Neuronal stem cell (in vitro differentiated cells): ENCODE results near the gene GTF2I.
A peak's percentile ranks its signal among the peaks of the same experiment; 100 is the strongest.
"Not testable (repeated sequence)": the region's sequence is repeated elsewhere in the genome, so short reads cannot be mapped to it uniquely, and the experiment has no call there.

Source experiments
- DNase-seq: peaks from one replicate; pipeline ENCODE4 v3.0.0-alpha.2; 2013; ENCODE audit warnings: low spot score
- H2AFZ ChIP-seq: one replicate; pipeline ENCODE4 v1.6.1; 2013; ENCODE audit warnings: mild to moderate bottlenecking, low read length, inconsistent platforms
- H2AK5ac ChIP-seq: 2 replicates; pipeline ENCODE4 v1.6.1; 2013; ENCODE audit warnings: low read depth, mild to moderate bottlenecking, inconsistent platforms, low read length, moderate library complexity, mixed read lengths
- H2BK120ac ChIP-seq: 2 replicates; pipeline ENCODE4 v1.6.1; 2013; ENCODE audit warnings: low read depth, mild to moderate bottlenecking, inconsistent platforms, low read length, moderate library complexity, mixed read lengths
- H2BK12ac ChIP-seq: one replicate; pipeline ENCODE4 v1.6.1; 2013; ENCODE audit warnings: low read length, inconsistent platforms
- H2BK15ac ChIP-seq: 2 replicates; pipeline ENCODE4 v1.6.1; 2013; ENCODE audit warnings: mild to moderate bottlenecking, low read length, inconsistent platforms, mixed read lengths
- H2BK5ac ChIP-seq: one replicate; pipeline ENCODE4 v1.6.1; 2013; ENCODE audit warnings: inconsistent platforms, mild to moderate bottlenecking, low read length, moderate library complexity
- H3K14ac ChIP-seq: one replicate; pipeline ENCODE4 v1.6.1; 2013; ENCODE audit warnings: low read length, inconsistent platforms
- H3K18ac ChIP-seq: 2 replicates; pipeline ENCODE4 v1.6.1; 2013; ENCODE audit warnings: low read length, inconsistent platforms
- H3K23ac ChIP-seq: 2 replicates; pipeline ENCODE4 v1.6.1; 2013; ENCODE audit warnings: low read depth, mild to moderate bottlenecking, mixed read lengths, low read length, inconsistent platforms; ENCODE audit not compliant: poor library complexity
- H3K27ac ChIP-seq: replicated peaks from 3 replicates; pipeline ENCODE4 v1.5.1; 2013; ENCODE audit warnings: low read length, inconsistent platforms
- H3K27me3 ChIP-seq, 3 experiments: 2 replicates each; pipeline ENCODE4 v1.6.1; 2013; ENCODE audit warnings: low read length in 3 of 3, mild to moderate bottlenecking in 2 of 3, inconsistent platforms in 1 of 3, low read depth in 1 of 3, mixed read lengths in 1 of 3, moderate library complexity in 1 of 3; ENCODE audit not compliant: control insufficient read depth in 3 of 3, insufficient read depth in 3 of 3
- H3K36me3 ChIP-seq, 2 donors: replicated peaks in 1 of 2; 2 replicates each; pipeline ENCODE4 v1.6.1; 2013; ENCODE audit warnings: low read length in 2 of 2; ENCODE audit not compliant: control insufficient read depth in 2 of 2, insufficient read depth in 2 of 2
- H3K4ac ChIP-seq: 2 replicates; pipeline ENCODE4 v1.6.1; 2013; ENCODE audit warnings: inconsistent platforms, mild to moderate bottlenecking, low read length, moderate library complexity
- H3K4me1 ChIP-seq, 2 donors: 1 replicate in 1 of 2; 2 replicates in 1 of 2; pipeline ENCODE4 v1.6.1; 2013; ENCODE audit warnings: low read length in 2 of 2, low read depth in 1 of 2; ENCODE audit not compliant: control insufficient read depth in 2 of 2, insufficient read depth in 1 of 2
- H3K4me2 ChIP-seq: one replicate; pipeline ENCODE4 v1.6.1; 2013; ENCODE audit warnings: mild to moderate bottlenecking, low read length, inconsistent platforms; ENCODE audit not compliant: insufficient read depth, poor library complexity, severe bottlenecking
- H3K4me3 ChIP-seq, 2 donors: 2 replicates each; pipeline ENCODE4 v1.5.1; 2013; ENCODE audit warnings: low read length in 2 of 2, mild to moderate bottlenecking in 2 of 2, inconsistent platforms in 1 of 2, moderate library complexity in 1 of 2
- H3K79me1 ChIP-seq: one replicate; pipeline ENCODE4 v1.6.1; 2013; ENCODE audit warnings: low read depth, mild to moderate bottlenecking, inconsistent platforms, low read length, moderate library complexity
- H3K9ac ChIP-seq: one replicate; pipeline ENCODE4 v1.6.1; 2013; ENCODE audit warnings: mild to moderate bottlenecking, low read depth, low read length, inconsistent platforms; ENCODE audit not compliant: poor library complexity
- H3K9me3 ChIP-seq, 2 donors: replicated peaks in 1 of 2; 2 replicates each; pipeline versions ENCODE3 to v1.6.1; 2013; ENCODE audit warnings: low read length in 2 of 2, mild to moderate bottlenecking in 2 of 2, inconsistent platforms in 1 of 2, low read depth in 1 of 2, mixed read lengths in 1 of 2, moderate library complexity in 1 of 2; ENCODE audit not compliant: control insufficient read depth in 2 of 2, insufficient read depth in 1 of 2
- H4K8ac ChIP-seq: one replicate; pipeline ENCODE4 v1.6.1; 2013; ENCODE audit warnings: low read depth, mild to moderate bottlenecking, inconsistent platforms, low read length, moderate library complexity
- H4K91ac ChIP-seq: one replicate; pipeline ENCODE4 v1.6.1; 2013; ENCODE audit warnings: low read length, low read depth, mild to moderate bottlenecking, inconsistent platforms; ENCODE audit not compliant: poor library complexity
- WGBS, 2 donors: extraction: QIAGEN DNeasy Blood & Tissue Kit; methylation state at CpG; one replicate each; pipeline ENCODE4 v1.1.7; 2013; ENCODE audit warnings: missing lambda C conversion rate in 2 of 2, mixed read lengths in 1 of 2; ENCODE audit not compliant: insufficient read length in 2 of 2, insufficient replicate concordance in 1 of 2; ENCODE audit errors: extremely low coverage in 2 of 2; 5-methylcytosine and 5-hydroxymethylcytosine counted together

GTF2I gene

GRCh38 chr7:74637745-74638144, 19.8 kb upstream of the GTF2I start:
- Histone ChIP-seq H3K18ac (peak overlapping the region; percentile 17), H3K4ac (no peak overlapping the region), H2AFZ (no peak overlapping the region), H3K9ac (no peak overlapping the region), H4K8ac (no peak overlapping the region), H3K4me3 (no peak overlapping the region), H3K14ac (no peak overlapping the region), H3K4me2 (no peak overlapping the region), H2BK5ac (no peak overlapping the region), H2BK120ac (no peak overlapping the region), H3K23ac (no peak overlapping the region), H2AK5ac (no peak overlapping the region), H4K91ac (no peak overlapping the region), H2BK15ac (no peak overlapping the region), H3K36me3 (no peaks in the 10 kb centered on the region), H3K27ac (no peak overlapping the region), H2BK12ac (no peak overlapping the region), H3K27me3 (no peaks in the 10 kb centered on the region), H3K9me3 (no peaks in the 10 kb centered on the region), H3K79me1 (no peaks in the 10 kb centered on the region), H3K4me1 (peaks cover 0 to 3% of the 10 kb centered on the region in 2 donors)
- no CpG with 5 or more reads among the region's 7 CpGs for WGBS, 2 donors
- no peak for DNase-seq

DNA sequence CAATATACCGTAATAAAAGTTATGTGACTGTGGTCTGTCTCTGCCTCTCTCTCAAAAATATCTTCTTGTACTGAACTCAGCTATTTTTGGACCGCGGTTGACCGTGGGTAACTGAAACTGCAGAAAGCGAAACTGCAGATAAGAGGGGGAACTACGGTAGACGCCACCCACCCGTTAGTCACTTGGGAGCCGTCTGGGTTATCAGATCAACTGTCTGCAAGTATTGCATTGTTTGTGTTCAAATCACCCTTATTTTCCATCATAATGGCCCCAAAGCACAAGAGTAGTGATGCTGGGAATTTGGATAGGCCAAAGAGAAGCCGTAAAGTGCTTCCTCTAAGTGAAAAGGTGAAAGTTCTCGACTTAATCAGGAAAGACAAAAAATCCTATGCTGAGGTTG, 7.5 kb upstream of the GTF2I start:
- not testable (repeated sequence) for H3K9me3 ChIP-seq, H3K36me3 ChIP-seq, H3K18ac ChIP-seq, H3K4me1 ChIP-seq, H3K9ac ChIP-seq, H4K91ac ChIP-seq, H3K27ac ChIP-seq, DNase-seq, H3K27me3 ChIP-seq, H3K23ac ChIP-seq, H3K4me2 ChIP-seq, H2BK15ac ChIP-seq, H4K8ac ChIP-seq, H3K4ac ChIP-seq, H2BK5ac ChIP-seq, H3K79me1 ChIP-seq, H2BK12ac ChIP-seq, H2AK5ac ChIP-seq, H3K14ac ChIP-seq, H2BK120ac ChIP-seq
- WGBS, 2 donors = no CpG with 5 or more reads among the region's 11 CpGs
- peak overlapping the region in 1 of 2 donors; percentile 19 for H3K4me3 ChIP-seq
- H2AFZ ChIP-seq = peak overlapping the region; percentile 62

GRCh38 chr7:74650493-74651132, 6.9 kb upstream of the GTF2I start:
- H2BK12ac ChIP-seq = not testable (repeated sequence)
- WGBS, 2 donors = no CpG with 5 or more reads among the region's 9 CpGs

GRCh38 chr7:74651133-74651504, 6.4 kb upstream of the GTF2I start:
- H3K4me1 ChIP-seq, H3K9ac ChIP-seq, H3K4me2 ChIP-seq, H3K79me1 ChIP-seq, H2BK120ac ChIP-seq, H4K8ac ChIP-seq, DNase-seq, H3K23ac ChIP-seq, H4K91ac ChIP-seq, H3K4ac ChIP-seq, H2AFZ ChIP-seq, H3K27ac ChIP-seq, H3K18ac ChIP-seq, H3K27me3 ChIP-seq, H2BK5ac ChIP-seq, H2BK12ac ChIP-seq, H3K36me3 ChIP-seq, H2AK5ac ChIP-seq, H3K9me3 ChIP-seq, H3K14ac ChIP-seq, H3K4me3 ChIP-seq, H2BK15ac ChIP-seq: not testable (repeated sequence)
- no CpG with 5 or more reads among the region's 12 CpGs for WGBS, 2 donors

More at GRCh38 chr7:74650493-74651132, 6.9 kb upstream of the GTF2I start:
- not testable (repeated sequence) for H3K4me3 ChIP-seq, H3K14ac ChIP-seq, H4K91ac ChIP-seq, H3K36me3 ChIP-seq, H3K27me3 ChIP-seq, H3K79me1 ChIP-seq, H2BK120ac ChIP-seq, H2BK15ac ChIP-seq, H3K23ac ChIP-seq, H3K4me2 ChIP-seq, DNase-seq, H3K4me1 ChIP-seq, H4K8ac ChIP-seq, H3K4ac ChIP-seq, H3K9me3 ChIP-seq, H3K9ac ChIP-seq, H3K27ac ChIP-seq, H2AK5ac ChIP-seq, H2BK5ac ChIP-seq, H3K18ac ChIP-seq
- H2AFZ ChIP-seq = peak overlapping the region; percentile 62
